Stimulated activated CD4-positive, alpha-beta T cell treated with anti-CD3 and anti-CD28 coated beads, Interleukin-12 subunit alpha, Interleukin-12 subunit beta, amount 100 ng/mL, for 48 hours (primary cell): ENCODE measurements around the gene NEURL4.

ENCODE experiments used
- DNase-seq, 3 donors: peaks; one replicate each; pipeline ENCODE4 v3.0.0-alpha.2; 2020; ENCODE audit warnings: low read depth in 2 of 3, low spot score in 1 of 3

The NEURL4 gene

GRCh38 chr17:7281074-7281952 lies 47.8 kb downstream of the NEURL4 start, which contains the start of gene SLC2A4:
Gene SLC2A4 (plus strand): TSS chr17:7281718. CDS start chr17:7281935, 217 bp downstream.
- DNase-seq: peak; percentile 86 to 92 (median 87)

GRCh38 chr17:7280519-7281073 lies 48.5 kb downstream of the NEURL4 start:
- peak; percentile 77 to 86 (median 78) for DNase-seq

GRCh38 chr17:7279448-7279847 lies 49.7 kb downstream of the NEURL4 start:
- DNase-seq: no peak

DNA sequence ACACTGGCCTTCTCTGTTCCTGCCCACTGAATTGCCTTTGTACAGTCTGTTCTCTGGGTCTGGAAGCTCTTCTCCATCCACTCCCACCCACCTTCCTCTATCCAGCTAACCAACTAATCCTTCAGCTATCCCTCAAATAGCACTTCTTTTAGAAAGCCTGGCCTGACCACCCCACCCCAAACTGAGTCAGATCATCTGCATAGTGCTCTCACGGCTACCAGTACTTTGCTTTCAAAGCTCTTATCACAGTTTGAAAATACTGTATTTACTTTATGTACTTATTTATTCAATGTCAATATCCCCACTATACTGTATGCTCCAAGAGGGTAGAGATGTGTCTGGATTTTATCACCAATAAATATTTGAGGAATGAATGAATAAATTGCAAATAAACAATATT lies 62.4 kb downstream of the NEURL4 start:
- no peak for DNase-seq
